Retinal pigment epithelial cell (primary cell): ENCODE measurements around the gene ALG6.

Source experiments
- DNase-seq: peaks from one replicate; pipeline ENCODE4 v3.0.0-alpha.2; 2010; ENCODE audit warnings: low read depth
- H3K4me3 ChIP-seq: 2 replicates; pipeline ENCODE4 v1.5.1; 2011; ENCODE audit warnings: mild to moderate bottlenecking, low read length, control low read depth, moderate library complexity
- TF ChIP-seq, protein P1 (sequence below): conservative IDR thresholded peaks from 2 replicates; pipeline ENCODE4 v1.5.1; 2011; ENCODE audit warnings: low read depth, low read length, control low read depth, inconsistent platforms

The ALG6 gene

DNA sequence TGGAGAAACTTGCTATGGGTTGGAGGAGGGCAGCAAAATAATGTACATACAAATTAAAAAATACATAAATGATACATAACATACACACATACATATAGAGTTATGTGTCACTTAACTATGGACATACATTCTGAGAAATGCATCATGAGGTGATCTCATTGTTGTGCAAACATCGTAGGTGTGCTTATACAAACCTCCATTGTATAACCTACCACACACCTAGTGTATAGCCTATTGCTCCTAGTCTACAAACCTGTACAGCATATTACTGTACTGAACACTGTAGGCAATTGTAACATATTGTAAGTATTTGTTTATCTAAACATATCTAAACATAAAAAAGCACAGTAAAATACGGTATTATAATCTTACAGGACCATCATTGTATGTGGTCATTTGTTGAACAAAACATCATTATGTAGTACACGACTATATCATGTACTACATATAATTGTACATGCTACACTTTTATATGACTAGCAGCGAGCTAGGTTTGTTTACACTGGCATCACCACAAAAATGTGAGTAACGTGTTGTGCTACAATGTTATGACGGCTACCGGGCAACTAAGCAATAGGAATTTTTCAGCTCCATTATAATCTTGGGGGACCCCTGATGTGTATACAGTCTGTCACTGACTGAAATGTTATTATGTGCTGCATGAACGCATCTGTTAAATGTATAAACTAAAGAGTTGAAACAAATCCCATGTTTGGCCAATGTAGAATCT, 120.1 kb downstream of the ALG6 start:
- DNase-seq, result no peak
- TF ChIP-seq, protein P1, sequence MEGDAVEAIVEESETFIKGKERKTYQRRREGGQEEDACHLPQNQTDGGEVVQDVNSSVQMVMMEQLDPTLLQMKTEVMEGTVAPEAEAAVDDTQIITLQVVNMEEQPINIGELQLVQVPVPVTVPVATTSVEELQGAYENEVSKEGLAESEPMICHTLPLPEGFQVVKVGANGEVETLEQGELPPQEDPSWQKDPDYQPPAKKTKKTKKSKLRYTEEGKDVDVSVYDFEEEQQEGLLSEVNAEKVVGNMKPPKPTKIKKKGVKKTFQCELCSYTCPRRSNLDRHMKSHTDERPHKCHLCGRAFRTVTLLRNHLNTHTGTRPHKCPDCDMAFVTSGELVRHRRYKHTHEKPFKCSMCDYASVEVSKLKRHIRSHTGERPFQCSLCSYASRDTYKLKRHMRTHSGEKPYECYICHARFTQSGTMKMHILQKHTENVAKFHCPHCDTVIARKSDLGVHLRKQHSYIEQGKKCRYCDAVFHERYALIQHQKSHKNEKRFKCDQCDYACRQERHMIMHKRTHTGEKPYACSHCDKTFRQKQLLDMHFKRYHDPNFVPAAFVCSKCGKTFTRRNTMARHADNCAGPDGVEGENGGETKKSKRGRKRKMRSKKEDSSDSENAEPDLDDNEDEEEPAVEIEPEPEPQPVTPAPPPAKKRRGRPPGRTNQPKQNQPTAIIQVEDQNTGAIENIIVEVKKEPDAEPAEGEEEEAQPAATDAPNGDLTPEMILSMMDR, result no peak
- H3K4me3 ChIP-seq, result no peak overlapping the region
